ENCODE measurements around the gene ZNF692. TPM values are rescaled to one million over a fixed set of nuclear protein-coding genes. Genes with fewer than 3 reads are reported as not detected.

The ZNF692 gene
- total and polyA plus RNA-seq, 2 of the 13 experiments (the other 11 are each of a cell fraction or from before 2014, with no cell fraction given), result 27.3 to 45.8 TPM

DNA sequence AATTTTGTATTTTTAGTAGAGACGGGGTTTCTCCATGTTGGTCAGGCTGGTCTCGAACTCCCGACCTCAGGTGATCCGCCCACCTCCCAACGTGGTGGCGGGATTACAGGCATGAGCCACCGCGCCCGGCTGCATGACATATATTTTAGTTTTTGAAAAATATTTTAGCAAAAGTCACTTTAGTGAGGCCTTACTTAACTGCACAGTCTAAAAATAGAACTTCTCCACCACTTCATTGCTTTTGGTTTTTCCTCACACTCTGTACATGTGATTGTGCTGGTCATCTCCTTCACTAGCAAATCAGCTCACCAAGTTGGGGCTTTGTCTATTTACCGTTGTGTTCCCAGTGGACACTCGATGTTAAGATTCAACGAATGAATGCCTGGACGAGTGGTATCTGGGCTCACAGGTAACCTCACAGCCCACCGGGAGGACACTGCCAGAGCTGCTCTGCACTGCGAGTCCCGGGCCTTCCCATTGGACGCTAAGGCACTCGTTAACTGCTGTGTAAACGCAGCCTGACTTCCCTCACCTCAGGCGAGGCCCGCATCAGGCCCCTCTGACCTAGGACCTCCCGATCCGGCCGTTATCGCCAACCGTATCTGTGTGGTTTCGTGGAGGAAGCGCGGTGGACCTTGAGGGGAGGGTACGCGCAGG, 14.0 kb upstream of the ZNF692 start (continued):
- no peak for TF ChIP-seq ZNF710 (CRISPR knock-in tag; IDR thresholded peaks at IDR 0.05; ENCODE audit: borderline replicate concordance)
- no peak for TF ChIP-seq NBN (conservative IDR thresholded peaks at IDR 0.05)
- 0 out of 2 replicates have a peak, but pooled peaks have one; percentile 4 for TF ChIP-seq ZMYM2 (CRISPR knock-in tag; IDR thresholded peaks at IDR 0.05)
- TF ChIP-seq ZNF143 (CRISPR knock-in tag; IDR thresholded peaks at IDR 0.05), result no peak
- TF ChIP-seq, protein P1, sequence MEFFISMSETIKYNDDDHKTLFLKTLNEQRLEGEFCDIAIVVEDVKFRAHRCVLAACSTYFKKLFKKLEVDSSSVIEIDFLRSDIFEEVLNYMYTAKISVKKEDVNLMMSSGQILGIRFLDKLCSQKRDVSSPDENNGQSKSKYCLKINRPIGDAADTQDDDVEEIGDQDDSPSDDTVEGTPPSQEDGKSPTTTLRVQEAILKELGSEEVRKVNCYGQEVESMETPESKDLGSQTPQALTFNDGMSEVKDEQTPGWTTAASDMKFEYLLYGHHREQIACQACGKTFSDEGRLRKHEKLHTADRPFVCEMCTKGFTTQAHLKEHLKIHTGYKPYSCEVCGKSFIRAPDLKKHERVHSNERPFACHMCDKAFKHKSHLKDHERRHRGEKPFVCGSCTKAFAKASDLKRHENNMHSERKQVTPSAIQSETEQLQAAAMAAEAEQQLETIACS (CRISPR knock-in tag; IDR thresholded peaks at IDR 0.05), result no peak
- TF ChIP-seq MAZ (IDR thresholded peaks at IDR 0.05; ENCODE audit: borderline replicate concordance, low read depth, low read length), result no peak
- 0 out of 2 replicates have a peak, but pooled peaks have one; percentile 9 for TF ChIP-seq MAZ (CRISPR knock-in tag; IDR thresholded peaks at IDR 0.05; ENCODE audit: low read depth)
- TF ChIP-seq, protein P2, sequence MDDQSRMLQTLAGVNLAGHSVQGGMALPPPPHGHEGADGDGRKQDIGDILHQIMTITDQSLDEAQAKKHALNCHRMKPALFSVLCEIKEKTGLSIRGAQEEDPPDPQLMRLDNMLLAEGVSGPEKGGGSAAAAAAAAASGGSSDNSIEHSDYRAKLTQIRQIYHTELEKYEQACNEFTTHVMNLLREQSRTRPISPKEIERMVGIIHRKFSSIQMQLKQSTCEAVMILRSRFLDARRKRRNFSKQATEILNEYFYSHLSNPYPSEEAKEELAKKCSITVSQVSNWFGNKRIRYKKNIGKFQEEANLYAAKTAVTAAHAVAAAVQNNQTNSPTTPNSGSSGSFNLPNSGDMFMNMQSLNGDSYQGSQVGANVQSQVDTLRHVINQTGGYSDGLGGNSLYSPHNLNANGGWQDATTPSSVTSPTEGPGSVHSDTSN (CRISPR knock-in tag; IDR thresholded peaks at IDR 0.05; ENCODE audit: borderline replicate concordance), result no peak
- TF ChIP-seq ADNP (CRISPR knock-in tag; IDR thresholded peaks at IDR 0.05), result peak; percentile 41; the same call in 1 of the 2 replicates
- no peak for TF ChIP-seq REPIN1 (CRISPR knock-in tag; IDR thresholded peaks at IDR 0.05; ENCODE audit: borderline replicate concordance, low read depth)
- TF ChIP-seq CCAR2 (optimal IDR thresholded peaks at IDR 0.05; ENCODE audit: low read depth, low read length), result no peak
- TF ChIP-seq, protein P3, sequence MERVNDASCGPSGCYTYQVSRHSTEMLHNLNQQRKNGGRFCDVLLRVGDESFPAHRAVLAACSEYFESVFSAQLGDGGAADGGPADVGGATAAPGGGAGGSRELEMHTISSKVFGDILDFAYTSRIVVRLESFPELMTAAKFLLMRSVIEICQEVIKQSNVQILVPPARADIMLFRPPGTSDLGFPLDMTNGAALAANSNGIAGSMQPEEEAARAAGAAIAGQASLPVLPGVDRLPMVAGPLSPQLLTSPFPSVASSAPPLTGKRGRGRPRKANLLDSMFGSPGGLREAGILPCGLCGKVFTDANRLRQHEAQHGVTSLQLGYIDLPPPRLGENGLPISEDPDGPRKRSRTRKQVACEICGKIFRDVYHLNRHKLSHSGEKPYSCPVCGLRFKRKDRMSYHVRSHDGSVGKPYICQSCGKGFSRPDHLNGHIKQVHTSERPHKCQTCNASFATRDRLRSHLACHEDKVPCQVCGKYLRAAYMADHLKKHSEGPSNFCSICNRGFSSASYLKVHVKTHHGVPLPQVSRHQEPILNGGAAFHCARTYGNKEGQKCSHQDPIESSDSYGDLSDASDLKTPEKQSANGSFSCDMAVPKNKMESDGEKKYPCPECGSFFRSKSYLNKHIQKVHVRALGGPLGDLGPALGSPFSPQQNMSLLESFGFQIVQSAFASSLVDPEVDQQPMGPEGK (CRISPR knock-in tag; IDR thresholded peaks at IDR 0.05), result peak; percentile 51
- TF ChIP-seq ZNF296 (CRISPR knock-in tag; conservative IDR thresholded peaks at IDR 0.05), result 0 out of 2 replicates have a peak, but pooled peaks have one; percentile 28
- TF ChIP-seq DNMT3B (CRISPR knock-in tag; conservative IDR thresholded peaks at IDR 0.05), result no peak
- TF ChIP-seq ZNF691 (CRISPR knock-in tag; IDR thresholded peaks at IDR 0.05; ENCODE audit: borderline replicate concordance, low read depth), result no peak
- no peak for TF ChIP-seq ZNF282 (IDR thresholded peaks at IDR 0.05; ENCODE audit: partially characterized antibody)
- no peak for TF ChIP-seq ZNF572 (CRISPR knock-in tag; IDR thresholded peaks at IDR 0.05)
- TF ChIP-seq ELF3 (CRISPR knock-in tag; IDR thresholded peaks at IDR 0.05), result no peak
- TF ChIP-seq RFX5 (IDR thresholded peaks at IDR 0.05; ENCODE audit: low read depth, low read length), result no peak
- 0 out of 2 replicates have a peak, but pooled peaks have one; percentile 27 for TF ChIP-seq ZNF850 (CRISPR knock-in tag; conservative IDR thresholded peaks at IDR 0.05)
- 0 out of 2 replicates have a peak, but pooled peaks have one; percentile 20 for TF ChIP-seq ZNF670 (CRISPR knock-in tag; IDR thresholded peaks at IDR 0.05; ENCODE audit: borderline replicate concordance)
- TF ChIP-seq DMAP1 (CRISPR knock-in tag; IDR thresholded peaks at IDR 0.05), result no peak
- 0 out of 2 replicates have a peak, but pooled peaks have one; percentile 9 for TF ChIP-seq ZBTB3 (CRISPR knock-in tag; IDR thresholded peaks at IDR 0.05; ENCODE audit: borderline replicate concordance, low read depth)

All from HepG2 (cell line).